Raji (cell line): ENCODE data around the gene CHRNB4.

Source experiments
- POLR2A ChIP-seq: IDR thresholded peaks from 2 replicates; pipeline ENCODE4 v1.6.1; 2011; ENCODE audit warnings: low read depth, low read length, control low read depth; ENCODE audit not compliant: insufficient read depth

The CHRNB4 gene

GRCh38 chr15:78673917-78674444 lies 33.0 kb upstream of the CHRNB4 start:
- no peak for TF ChIP-seq POLR2A

DNA sequence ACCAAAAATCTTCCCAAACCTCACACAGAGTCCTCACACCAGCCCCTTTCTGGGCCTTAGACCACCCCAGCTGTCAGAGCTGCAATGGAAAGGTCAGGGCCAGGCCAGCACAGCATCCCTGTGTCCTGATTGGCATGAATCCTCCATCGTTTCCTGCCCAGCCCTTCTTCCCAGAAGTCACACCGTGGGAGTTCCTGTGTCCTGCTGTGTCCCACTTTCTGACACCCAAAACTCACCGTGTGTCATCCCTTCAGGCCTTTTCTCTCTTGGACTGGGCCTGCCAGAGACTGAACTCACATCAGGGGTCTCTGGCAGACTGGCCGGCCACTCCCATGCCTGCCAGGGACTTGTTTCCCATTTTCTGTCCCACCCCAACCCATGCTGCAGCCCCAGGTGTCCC lies 32.5 kb upstream of the CHRNB4 start:
- TF ChIP-seq POLR2A, result no peak

GRCh38 chr15:78672285-78673014 lies 31.4 kb upstream of the CHRNB4 start:
- TF ChIP-seq POLR2A, result no peak

DNA sequence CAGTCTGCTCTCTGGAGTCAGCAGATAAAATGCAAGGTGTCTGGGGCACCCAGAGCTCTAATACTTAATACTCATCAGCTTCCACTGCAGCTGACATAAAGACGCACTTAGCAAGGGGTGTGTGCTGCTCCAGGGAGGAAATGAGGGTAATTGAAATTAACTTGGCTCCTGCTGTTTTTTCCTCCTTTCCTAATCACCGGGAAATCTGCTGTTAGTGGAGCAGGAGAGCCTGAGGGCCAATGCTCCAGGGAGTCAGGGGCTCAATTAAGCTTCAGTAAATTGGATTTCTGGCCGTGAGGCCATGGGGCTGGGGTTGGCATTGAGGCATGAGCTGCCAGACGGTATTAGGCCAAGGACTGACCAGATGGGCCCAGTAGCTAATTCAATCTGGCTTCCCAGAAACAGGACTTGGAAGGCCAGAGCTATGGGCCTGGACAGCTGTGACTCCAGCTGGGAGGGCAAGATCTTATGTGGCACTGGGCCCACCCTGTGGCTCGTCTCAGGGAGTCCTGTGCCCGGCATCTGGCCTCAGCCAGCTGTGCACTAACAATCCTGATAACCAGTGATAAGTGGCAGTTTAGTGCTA lies 30.7 kb upstream of the CHRNB4 start:
- TF ChIP-seq POLR2A, result no peak

DNA sequence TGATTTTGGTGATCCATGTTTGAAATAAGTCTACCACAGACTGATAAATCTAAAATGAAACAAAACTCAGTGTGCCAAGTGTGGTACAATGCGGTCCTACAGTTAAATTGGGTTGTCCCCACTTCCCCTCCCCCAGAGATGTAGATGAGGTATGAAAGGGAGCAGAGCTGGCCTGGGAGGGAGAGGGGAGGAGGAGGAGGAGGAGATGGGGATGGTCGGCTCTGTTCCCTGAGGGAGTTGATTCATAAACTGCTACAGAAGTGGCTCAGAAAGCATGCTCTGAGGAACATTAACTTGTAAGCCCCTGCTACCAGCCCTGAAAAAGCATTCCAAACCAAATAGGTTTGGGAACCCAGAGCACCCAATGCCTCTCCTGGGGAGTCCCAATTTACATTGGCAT lies 28.0 kb upstream of the CHRNB4 start:
- TF ChIP-seq POLR2A, result no peak

DNA sequence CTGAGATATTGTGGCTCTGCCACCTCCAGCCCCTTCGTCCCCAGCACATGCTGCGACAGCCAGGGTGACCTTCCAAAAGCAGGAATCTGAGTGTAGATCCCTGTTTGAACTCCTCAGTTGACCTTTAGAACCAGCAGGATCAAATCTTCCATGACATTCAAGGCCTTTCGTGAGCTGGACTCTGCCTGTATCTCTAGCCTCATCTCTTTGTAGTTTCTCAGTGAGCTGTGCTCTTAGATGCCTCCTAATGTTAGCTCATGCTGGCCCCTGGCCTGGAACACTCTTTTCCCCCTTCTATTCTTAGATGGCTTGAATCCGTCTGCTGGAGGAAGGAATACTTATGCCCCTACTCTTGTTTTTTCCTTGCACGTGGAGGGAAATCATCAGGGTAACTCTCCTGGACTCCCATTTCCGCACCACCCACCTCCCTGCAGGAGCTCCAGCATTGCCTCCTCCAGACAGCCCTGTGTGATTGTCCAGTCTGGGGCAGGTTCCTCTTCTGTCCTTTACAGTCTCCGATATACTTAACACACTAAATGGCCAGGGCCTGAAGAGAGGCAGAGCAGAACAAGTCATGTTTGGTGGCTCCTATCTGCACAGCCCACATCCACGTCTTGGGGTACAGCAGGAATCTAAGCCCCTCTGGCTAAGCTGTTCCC lies 26.7 kb upstream of the CHRNB4 start:
- no peak for TF ChIP-seq POLR2A

DNA sequence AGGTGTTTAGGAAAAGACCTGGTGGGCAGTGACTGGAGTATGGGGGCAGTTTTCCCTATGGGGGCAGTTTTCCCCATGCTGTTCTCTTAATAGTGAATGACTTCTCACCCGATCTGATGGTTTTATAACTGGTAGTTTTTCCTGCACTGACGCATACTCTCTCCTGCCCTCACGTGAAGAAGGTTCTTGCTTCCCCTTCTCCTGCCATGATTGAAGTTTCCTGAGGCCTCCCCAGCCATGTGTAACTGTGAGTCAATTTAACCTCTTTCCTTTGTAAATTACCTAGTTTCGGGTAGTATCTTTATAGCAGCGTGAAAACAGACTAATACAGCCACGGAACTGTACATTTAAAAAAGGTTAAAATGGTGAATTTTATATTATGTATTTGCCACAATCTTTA lies 25.0 kb upstream of the CHRNB4 start:
- no peak for TF ChIP-seq POLR2A

DNA sequence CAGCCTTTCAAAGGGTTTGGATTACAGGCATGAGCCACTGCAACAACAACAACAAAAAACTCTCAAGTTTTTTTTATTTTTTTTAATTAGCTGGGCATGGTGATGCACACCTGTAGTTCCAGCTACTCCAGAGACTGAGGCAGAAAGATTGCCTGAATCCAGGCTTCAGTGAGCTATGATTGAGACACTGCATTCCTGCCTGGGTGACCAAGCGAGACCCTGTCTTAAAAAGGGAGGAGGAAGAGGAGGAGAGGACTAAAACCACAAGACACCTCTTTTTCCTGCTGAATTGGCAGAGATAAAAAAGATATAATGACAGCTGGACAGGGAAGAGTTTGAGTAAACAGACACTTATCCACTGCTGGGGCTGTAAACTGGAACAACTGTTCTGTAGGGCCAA lies 22.7 kb upstream of the CHRNB4 start:
- no peak for TF ChIP-seq POLR2A

DNA sequence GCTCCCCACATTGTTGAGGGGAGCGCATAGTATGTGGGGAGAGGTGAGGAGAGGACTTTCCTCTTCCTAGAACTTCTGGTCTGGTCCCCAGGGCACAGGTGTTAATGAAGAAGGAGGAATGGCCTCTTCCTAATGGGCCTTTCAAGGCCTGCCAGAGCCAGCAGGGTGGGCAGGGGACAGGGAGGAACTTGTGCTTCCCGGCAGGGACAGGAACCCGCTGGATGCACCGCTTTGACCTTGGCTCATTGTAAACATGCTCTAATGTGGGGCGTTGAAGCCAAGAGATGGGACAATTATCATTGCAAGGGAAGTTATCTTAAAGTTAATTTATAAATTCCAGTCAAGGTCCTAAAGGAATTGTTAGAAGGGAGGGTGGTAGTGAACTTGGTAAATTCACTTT lies 21.0 kb upstream of the CHRNB4 start:
- no peak for TF ChIP-seq POLR2A

DNA sequence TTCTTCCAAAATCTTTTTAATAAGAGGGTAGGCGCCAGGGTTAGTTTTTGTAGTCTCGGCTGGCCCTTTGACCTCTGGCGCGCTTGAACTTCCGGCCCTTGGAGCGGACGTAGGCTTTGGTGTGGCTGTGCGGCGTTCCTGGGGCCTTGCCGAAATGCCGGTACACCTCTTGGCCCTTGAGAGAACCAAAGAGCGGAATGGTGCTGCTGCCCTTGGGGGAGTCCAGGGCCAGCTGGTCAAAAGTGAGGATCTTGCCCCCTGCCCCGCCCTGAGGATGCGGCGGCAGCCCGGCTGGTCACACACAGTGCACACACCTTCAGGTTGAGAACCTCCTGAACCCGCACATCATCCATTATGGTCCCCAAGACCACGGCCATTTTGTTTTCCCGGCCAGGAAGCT lies 20.0 kb upstream of the CHRNB4 start:
- no peak for TF ChIP-seq POLR2A

DNA sequence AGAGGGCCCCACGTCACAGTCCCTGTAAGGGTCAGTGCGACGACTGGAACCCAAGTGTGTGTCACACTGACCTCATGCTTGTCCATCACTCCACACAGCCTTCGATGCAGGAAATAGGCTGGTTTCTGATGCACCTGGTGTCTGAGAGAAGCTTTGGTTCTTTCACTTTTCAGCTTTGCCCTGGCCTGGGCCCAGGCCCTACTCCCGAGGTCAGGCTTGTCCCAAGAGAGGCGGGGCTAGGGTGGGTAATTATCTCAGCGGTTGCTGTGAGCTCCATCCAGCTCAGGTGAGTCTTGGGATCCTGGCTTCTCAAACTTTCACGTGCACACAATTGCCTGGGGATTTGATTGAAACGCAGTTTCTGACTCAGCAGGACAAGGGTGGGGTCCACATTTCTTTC lies 19.6 kb upstream of the CHRNB4 start:
- TF ChIP-seq POLR2A, result no peak

DNA sequence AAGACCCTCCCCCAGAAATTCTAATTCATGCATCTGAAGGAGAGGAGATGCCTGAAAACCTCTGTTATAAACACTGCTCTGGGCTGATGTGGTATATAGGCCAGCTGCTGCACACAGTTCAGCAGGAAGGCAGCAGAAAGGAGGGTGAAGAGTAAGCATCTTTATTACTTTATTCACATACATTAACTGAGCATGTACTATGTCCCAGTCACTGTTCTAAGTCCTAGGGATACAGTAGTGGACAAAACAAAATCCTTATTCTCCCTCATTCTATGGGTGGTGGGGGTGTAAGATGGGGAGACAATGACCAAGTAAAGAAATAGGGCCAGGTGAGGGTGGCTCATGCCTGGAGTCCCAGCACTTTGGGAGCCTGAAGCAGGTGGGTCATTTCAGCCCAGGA lies 17.8 kb upstream of the CHRNB4 start:
- no peak for TF ChIP-seq POLR2A

- TF ChIP-seq POLR2A, result no peak
Measured at GRCh38 chr15:78654272-78654671, 13.3 kb upstream of the CHRNB4 start.

DNA sequence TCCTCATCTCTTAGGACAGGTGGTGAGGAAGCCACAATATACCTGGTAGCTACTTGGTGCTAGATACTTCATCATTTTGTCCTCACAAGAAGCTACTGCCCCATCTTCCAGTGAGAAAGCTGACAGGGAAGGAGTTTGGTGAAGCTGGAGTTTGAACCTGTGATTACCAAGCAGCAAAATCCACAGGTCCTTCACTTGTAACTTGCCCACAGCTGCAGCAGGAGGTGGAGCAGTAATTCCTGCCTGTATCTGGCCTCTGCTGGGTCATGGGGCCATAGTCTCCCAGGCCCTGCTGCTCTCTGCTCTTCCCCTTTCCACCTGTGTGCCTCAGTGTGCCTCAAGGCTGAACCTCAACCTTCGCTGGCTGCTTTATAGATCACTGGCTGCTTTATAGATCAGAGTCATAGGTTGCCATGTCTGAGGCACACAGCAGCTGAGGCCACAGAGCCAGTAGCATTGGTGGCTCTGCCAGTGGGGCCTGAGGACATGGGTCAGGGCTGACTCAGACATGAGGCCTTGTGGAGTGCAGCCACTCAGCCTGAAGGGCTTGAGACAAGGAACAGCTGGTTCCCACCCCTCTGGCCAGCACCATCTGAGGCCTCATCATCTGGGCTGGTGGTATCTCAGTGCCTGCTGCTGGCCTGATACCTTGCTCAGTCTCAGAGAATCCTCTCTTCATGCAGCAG lies 11.1 kb upstream of the CHRNB4 start:
- TF ChIP-seq POLR2A, result no peak

DNA sequence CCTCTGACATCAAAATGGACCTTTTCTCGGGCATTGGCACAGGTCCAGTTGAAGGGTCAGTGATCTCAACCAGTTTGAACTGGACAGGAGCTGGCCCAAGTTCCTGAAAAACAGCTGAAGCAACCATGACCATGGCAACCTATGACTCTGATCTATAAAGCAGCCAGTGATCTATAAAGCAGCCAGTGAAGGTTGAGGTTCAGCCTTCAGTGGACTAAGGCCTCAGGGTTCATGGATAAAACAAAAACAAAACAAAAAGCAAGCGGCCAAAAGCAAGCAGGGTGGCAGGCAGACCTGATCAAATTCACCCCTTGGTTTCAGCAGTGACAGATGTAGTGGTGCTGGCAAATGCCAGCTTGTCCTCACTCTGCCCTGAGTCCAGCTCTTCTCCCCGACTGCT lies 10.0 kb upstream of the CHRNB4 start:
- TF ChIP-seq POLR2A, result no peak

GRCh38 chr15:78650022-78650421 lies 9.0 kb upstream of the CHRNB4 start:
- no peak for TF ChIP-seq POLR2A
